ENCODE results near the gene ZNF700.
"Not testable (repeated sequence)": the region's sequence is repeated elsewhere in the genome, so short reads cannot be mapped to it uniquely, and the experiment has no call there.

Gene ZNF700

DNA sequence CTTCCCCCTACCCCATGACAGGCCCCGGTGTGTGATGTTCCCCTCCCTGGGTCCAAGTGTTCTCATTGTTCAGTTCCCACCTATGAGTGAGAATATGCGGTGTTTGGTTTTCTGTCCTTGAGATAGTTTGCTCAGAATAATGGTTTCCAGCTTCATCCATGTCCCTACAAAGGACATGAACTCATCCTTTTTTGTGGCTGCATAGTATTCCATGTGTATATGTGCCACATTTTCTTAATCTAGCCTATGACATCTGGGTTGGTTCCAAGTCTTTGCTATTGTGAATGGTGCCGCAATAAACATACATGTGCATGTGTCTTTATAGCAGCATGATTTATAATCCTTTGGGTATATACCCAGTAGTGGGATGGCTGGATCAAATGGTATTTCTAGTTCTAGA, 13.5 kb downstream of the ZNF700 start:
- not testable (repeated sequence) for DNase-seq (ENCODE audit: low read depth, low spot score)

GRCh38 chr19:11941361-11941887, 16.5 kb downstream of the ZNF700 start:
- not testable (repeated sequence) for DNase-seq (ENCODE audit: low read depth, low spot score)

- DNase-seq (ENCODE audit: low read depth, low spot score) = no peak
Measured at GRCh38 chr19:11942008-11942842, 17.3 kb downstream of the ZNF700 start.

GRCh38 chr19:11942843-11943108, 17.9 kb downstream of the ZNF700 start:
- DNase-seq (ENCODE audit: low read depth, low spot score) = no peak

GRCh38 chr19:11944656-11945055, 19.7 kb downstream of the ZNF700 start:
- no peak for DNase-seq (ENCODE audit: low read depth, low spot score)

GRCh38 chr19:11948646-11949045, 23.7 kb downstream of the ZNF700 start:
- no peak for DNase-seq (ENCODE audit: low read depth, low spot score)

DNA sequence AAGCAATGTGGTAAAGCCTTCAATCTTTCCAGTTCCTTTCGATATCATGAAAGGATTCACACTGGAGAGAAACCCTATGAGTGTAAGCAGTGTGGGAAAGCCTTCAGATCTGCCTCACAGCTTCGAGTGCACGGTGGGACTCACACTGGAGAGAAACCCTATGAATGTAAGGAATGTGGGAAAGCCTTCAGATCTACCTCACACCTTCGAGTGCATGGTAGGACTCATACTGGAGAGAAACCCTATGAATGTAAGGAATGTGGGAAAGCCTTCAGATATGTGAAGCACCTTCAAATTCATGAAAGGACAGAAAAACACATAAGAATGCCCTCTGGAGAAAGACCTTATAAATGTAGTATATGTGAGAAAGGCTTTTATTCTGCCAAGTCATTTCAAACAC, 24.3 kb downstream of the ZNF700 start:
- no peak for DNase-seq (ENCODE audit: low read depth, low spot score)

DNA sequence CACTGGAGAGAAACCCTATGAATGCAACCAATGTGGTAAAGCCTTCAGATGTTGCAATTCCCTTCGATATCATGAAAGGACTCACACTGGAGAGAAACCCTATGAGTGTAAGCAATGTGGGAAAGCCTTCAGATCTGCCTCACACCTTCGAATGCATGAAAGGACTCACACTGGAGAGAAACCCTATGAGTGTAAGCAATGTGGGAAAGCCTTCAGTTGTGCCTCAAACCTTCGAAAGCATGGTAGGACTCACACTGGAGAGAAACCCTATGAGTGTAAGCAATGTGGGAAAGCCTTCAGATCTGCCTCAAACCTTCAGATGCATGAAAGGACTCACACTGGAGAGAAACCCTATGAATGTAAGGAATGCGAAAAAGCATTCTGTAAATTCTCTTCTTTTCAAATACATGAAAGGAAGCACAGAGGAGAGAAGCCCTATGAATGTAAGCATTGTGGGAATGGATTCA, 24.7 kb downstream of the ZNF700 start:
- not testable (repeated sequence) for DNase-seq (ENCODE audit: low read depth, low spot score)

DNA sequence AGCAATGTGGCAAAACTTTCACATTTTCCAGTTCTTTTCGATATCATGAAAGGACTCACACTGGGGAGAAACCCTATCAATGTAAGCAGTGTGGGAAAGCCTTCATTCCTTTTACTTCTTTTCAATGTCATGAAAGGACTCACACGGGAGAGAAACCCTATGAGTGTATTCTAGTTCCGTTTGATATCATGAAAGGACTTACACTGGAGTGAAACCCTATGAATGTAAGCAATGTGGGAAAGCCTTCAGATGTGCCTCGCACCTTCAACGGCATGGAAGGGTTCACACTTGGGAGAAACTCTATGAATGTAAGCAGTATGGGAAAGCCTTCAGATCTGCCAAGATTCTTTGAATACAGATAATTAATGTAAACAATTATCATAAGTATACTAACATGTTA, 25.4 kb downstream of the ZNF700 start:
- DNase-seq (ENCODE audit: low read depth, low spot score) = no peak

DNA sequence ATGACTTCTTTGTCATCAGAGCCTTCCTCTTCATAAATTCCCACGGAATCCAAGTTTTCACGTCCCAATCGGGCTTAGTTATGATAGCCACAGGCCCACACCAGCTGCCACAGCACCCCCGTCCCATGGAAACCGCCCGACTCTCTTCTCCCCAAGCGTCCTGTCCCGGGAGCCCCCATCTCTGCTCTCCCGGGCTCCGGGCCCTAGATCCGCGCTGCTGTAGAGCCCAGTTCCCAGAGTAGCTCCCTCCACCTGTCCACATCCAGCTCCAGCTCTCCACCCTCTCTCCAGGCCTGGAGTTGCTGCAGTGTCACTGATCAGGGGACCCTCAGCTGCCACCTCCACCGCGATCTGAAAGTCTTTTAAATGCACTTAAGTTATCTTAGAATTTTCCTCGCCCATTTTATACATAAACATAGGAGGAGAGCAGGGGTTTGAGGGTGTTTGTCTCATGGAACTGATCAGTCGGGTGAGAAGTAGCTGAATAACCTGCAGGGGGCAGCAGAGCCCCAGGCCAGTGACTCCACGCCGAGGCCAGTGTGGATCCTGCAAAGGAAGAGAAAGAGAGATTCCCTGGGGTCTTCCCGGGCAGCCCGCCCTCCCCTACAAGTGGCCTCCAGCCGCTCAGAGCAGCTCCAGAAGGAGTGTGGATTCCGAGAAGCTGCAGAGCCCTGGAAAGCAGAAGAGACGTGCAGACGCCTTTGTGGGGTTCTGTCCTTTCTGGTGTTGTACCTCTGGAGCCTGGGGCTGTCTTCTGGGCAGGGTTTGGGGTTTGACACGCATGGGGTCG, 38.9 kb downstream of the ZNF700 start:
- no peak for DNase-seq (ENCODE audit: low read depth, low spot score)

- no peak for DNase-seq (ENCODE audit: low read depth, low spot score)
Measured at GRCh38 chr19:11964496-11964857, 39.6 kb downstream of the ZNF700 start.

GRCh38 chr19:11964858-11965645, 40.1 kb downstream of the ZNF700 start, which contains the start of gene ZNF763:
ZNF763 (plus strand) TSS chr19:11965040; CDS start chr19:11965209, 169 bp downstream.
- DNase-seq (ENCODE audit: low read depth, low spot score) = no peak

- no peak for DNase-seq (ENCODE audit: low read depth, low spot score)
Measured at GRCh38 chr19:11970174-11970573, 45.3 kb downstream of the ZNF700 start.

GRCh38 chr19:11971041-11971440, 46.1 kb downstream of the ZNF700 start:
- DNase-seq (ENCODE audit: low read depth, low spot score) = no peak

DNA sequence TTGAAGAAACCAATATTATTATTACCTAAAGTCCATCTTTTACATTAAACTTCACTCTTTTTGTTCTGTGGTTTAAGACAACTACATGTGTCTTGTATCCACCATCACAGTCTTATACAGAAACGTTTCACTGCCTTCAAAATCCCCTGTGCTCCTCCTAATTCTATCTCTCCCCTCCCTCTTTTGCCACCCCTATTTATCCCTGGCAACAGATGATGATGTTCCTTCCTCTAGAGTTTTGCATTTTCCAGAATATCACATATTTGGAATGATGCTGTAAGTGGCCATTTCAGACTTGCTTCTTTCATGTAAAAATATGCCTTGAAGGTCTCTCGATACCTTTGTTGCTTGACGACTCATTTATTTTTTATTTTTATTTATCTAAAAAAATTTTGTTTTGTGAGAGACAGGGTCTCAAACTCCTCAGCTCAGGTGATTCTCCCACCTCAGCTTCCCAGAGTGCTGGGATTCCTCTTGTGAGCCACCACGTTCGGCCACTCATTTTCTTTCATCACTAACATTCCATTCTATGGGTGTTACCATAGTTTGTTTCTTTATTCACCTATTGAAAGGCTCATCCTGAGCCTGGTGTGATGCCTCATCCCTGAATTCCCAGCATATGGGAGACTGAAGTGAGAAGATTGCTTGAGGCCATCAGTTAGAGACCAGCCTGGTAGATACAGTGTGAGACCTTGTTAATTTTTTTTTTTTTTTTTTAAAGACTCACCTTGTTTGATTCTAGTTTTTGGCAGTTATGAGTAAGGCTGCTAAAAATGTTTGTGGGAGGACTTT, 48.3 kb downstream of the ZNF700 start:
- no peak for DNase-seq (ENCODE audit: low read depth, low spot score)

- DNase-seq (ENCODE audit: low read depth, low spot score) = no peak
Measured at GRCh38 chr19:11978492-11979100, 53.7 kb downstream of the ZNF700 start.

DNA sequence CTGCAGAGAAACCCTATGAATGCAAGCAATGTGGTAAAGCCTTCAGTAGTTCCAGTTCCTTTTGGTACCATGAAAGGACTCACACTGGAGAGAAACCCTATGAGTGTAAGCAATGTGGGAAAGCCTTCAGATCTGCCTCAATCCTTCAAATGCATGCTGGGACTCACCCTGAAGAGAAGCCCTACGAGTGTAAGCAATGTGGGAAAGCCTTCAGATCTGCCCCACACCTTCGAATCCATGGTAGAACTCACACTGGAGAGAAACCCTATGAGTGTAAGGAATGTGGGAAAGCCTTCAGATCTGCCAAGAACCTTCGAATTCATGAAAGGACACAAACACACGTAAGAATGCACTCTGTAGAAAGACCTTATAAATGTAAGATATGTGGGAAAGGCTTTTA, 54.6 kb downstream of the ZNF700 start:
- DNase-seq (ENCODE audit: low read depth, low spot score) = no peak

- DNase-seq (ENCODE audit: low read depth, low spot score) = no peak
Measured at GRCh38 chr19:11982526-11982925, 57.6 kb downstream of the ZNF700 start.

GRCh38 chr19:11984986-11985385, 60.1 kb downstream of the ZNF700 start:
- no peak for DNase-seq (ENCODE audit: low read depth, low spot score)

GRCh38 chr19:11986754-11987153, 61.8 kb downstream of the ZNF700 start:
- DNase-seq (ENCODE audit: low read depth, low spot score) = no peak

Data from smooth muscle cell of the brain vasculature (primary cell).